HCT116 (cell line): Measurements from ENCODE around the gene CLIP2. TPM values are rescaled to one million over a fixed set of nuclear protein-coding genes. Genes with fewer than 3 reads are reported as not detected.

Experiments used
- ATAC-seq: fragments of 200-7000 bp; cut with Tn5 transposase; 2 replicates; pipeline ENCODE4 v1.9.1; 2020; ENCODE audit warnings: mild to moderate bottlenecking, moderate library complexity
- BruUV-seq: library from RNA; stranded (reverse); fragments of 400-500 nt; replicated peaks from 2 replicates; lab custom pipeline; 2021; lab: Mats Ljungman, UMichigan
- CTCF ChIA-PET: fragments of 300-600 bp; sonication (Branson Sonifier 250); formaldehyde crosslinking; loops from one replicate; lab custom pipeline; 2021; ENCODE audit warnings: antibody characterized with exemption; lab: Charles Lee
- POLR2A ChIA-PET: fragments of 300-600, 350-600 bp; sonication (Branson Sonifier 250); formaldehyde crosslinking; loops from one replicate; lab custom pipeline; 2021; ENCODE audit warnings: antibody characterized with exemption; lab: Charles Lee
- RAD21 ChIA-PET, 2 experiments: fragments of 300-600 bp; sonication (Branson Sonifier 250); formaldehyde crosslinking; loops; one replicate each; lab custom pipeline; 2023; ENCODE audit warnings: low total read pairs in 2 of 2; ENCODE audit not compliant: uncharacterized antibody in 2 of 2, unreplicated experiment in 2 of 2, low non-redundant PET in 1 of 2; lab: Charles Lee
- DNase-seq: peaks from one replicate; pipeline ENCODE4 v3.0.0-alpha.2; 2010; ENCODE audit warnings: low read depth, low spot score
- H2AFZ ChIP-seq: fragments of 200-600 bp; shearing (Covaris generic), sonication (generic); 2 replicates; pipeline ENCODE4 v1.6.1; 2017; ENCODE audit warnings: low read depth, mixed run types, mixed read lengths, antibody characterized with exemption, low read length; ENCODE audit not compliant: poor library complexity, severe bottlenecking
- H3K27ac ChIP-seq: 2 replicates; pipeline ENCODE4 v1.5.1; 2012; ENCODE audit warnings: low read depth, low read length
- H3K27me3 ChIP-seq: fragments of 200-600 bp; sonication (generic); 2 replicates; pipeline ENCODE4 v1.6.1; 2016; ENCODE audit warnings: mixed run types, low read length, mixed read lengths; ENCODE audit not compliant: insufficient read depth
- H3K36me3 ChIP-seq, 2 experiments: fragments of 200-500 bp in 1 of 2; fragments of 200-600 bp in 1 of 2; sonication (Bioruptor generic) in 1 of 2; sonication (generic) in 1 of 2; 2 replicates each; pipeline versions ENCODE4 v1.5.1 to v1.6.1; 2014 to 2016; ENCODE audit warnings: low read length in 2 of 2, inconsistent platforms in 1 of 2, mixed read lengths in 1 of 2, mixed run types in 1 of 2; ENCODE audit not compliant: insufficient read depth in 2 of 2, control insufficient read depth in 1 of 2
- H3K4me1 ChIP-seq, 2 experiments: fragments of 200-600 bp in 1 of 2; sonication (generic) in 1 of 2; 2 replicates each; pipeline versions ENCODE4 v1.5.1 to v1.6.1; 2012 to 2017; ENCODE audit warnings: low read length in 2 of 2, inconsistent platforms in 1 of 2, mild to moderate bottlenecking in 1 of 2, mixed read lengths in 1 of 2, mixed run types in 1 of 2, moderate library complexity in 1 of 2; ENCODE audit not compliant: insufficient read depth in 2 of 2, control insufficient read depth in 1 of 2
- H3K4me2 ChIP-seq: fragments of 200-600 bp; sonication (generic); 2 replicates; pipeline ENCODE4 v1.6.1; 2017; ENCODE audit warnings: mixed run types, low read length, mixed read lengths
- H3K4me3 ChIP-seq, 2 experiments: fragments of 200-600 bp in 1 of 2; sonication (generic) in 1 of 2; replicated peaks in 1 of 2; 2 replicates each; pipeline ENCODE4 v1.5.1; 2011 to 2016; ENCODE audit warnings: low read length in 2 of 2, control low read depth in 1 of 2, low read depth in 1 of 2, mild to moderate bottlenecking in 1 of 2, mixed read lengths in 1 of 2, mixed run types in 1 of 2
- H3K79me2 ChIP-seq: fragments of 200-600 bp; sonication (generic); 2 replicates; pipeline ENCODE4 v1.6.1; 2017; ENCODE audit warnings: mild to moderate bottlenecking, mixed run types, low read length, moderate library complexity, mixed read lengths; ENCODE audit not compliant: insufficient read depth
- H3K9ac ChIP-seq: fragments of 200-600 bp; sonication (generic); 2 replicates; pipeline ENCODE4 v1.6.1; 2016; ENCODE audit warnings: low read length, mixed read lengths
- H3K9me2 ChIP-seq: fragments of 200-600 bp; sonication (generic), shearing (Covaris generic); 2 replicates; pipeline ENCODE4 v1.6.1; 2017; ENCODE audit warnings: mixed run types, mild to moderate bottlenecking, moderate library complexity; ENCODE audit not compliant: insufficient read depth
- H3K9me3 ChIP-seq, 2 experiments: fragments of 200-500 bp in 1 of 2; fragments of 200-600 bp in 1 of 2; sonication (Bioruptor generic) in 1 of 2; sonication (generic) in 1 of 2; 2 replicates each; pipeline ENCODE4 v1.6.1; 2014 to 2017; ENCODE audit warnings: low read length in 2 of 2, mixed read lengths in 2 of 2, inconsistent platforms in 1 of 2, low read depth in 1 of 2, mild to moderate bottlenecking in 1 of 2, mixed run types in 1 of 2, moderate library complexity in 1 of 2; ENCODE audit not compliant: control insufficient read depth in 1 of 2, insufficient read depth in 1 of 2
- H4K20me1 ChIP-seq: fragments of 200-600 bp; sonication (generic), shearing (Covaris generic); 2 replicates; pipeline ENCODE4 v1.6.1; 2017; ENCODE audit warnings: mixed run types, mild to moderate bottlenecking, moderate library complexity; ENCODE audit not compliant: insufficient read depth
- CEBPB ChIP-seq: IDR thresholded peaks from 2 replicates; pipeline ENCODE4 v1.6.1; 2012; ENCODE audit warnings: low read depth
- POLR2A ChIP-seq: IDR thresholded peaks from 2 replicates; pipeline ENCODE4 v1.7.0; 2011; ENCODE audit warnings: borderline replicate concordance; ENCODE audit not compliant: insufficient read depth, insufficient read length; ENCODE audit errors: extremely low read depth
- POLR2AphosphoS5 ChIP-seq: IDR thresholded peaks from 2 replicates; pipeline ENCODE4 v1.6.1; 2011; ENCODE audit warnings: mild to moderate bottlenecking, low read depth, low read length, moderate library complexity
- REST ChIP-seq: IDR thresholded peaks from 2 replicates; pipeline ENCODE4 v1.6.1; 2012; ENCODE audit warnings: low read depth
- ZNF274 ChIP-seq: fragments of 200-500 bp; sonication (Bioruptor generic); IDR thresholded peaks from 2 replicates; pipeline ENCODE4 v1.6.1; 2014; ENCODE audit warnings: mild to moderate bottlenecking, low read depth, low read length, inconsistent platforms
- intact Hi-C: fragments of 100-400 bp; cut with micrococcal nuclease; formaldehyde crosslinking; loops from 2 replicates; pipeline ENCODE4 v1.10.0; 2022
- total RNA-seq: library from RNA; stranded (reverse); gene quantifications from one replicate; pipeline ENCODE4 v1.2.1, GENCODE V29; 2021; ENCODE audit not compliant: unreplicated experiment

Gene CLIP2
- total RNA-seq, 1 experiment from 2014 or later = 40.1 TPM

- no peaks in the 10 kb centered on the region for H3K9me2 ChIP-seq
- H3K27ac ChIP-seq = no peak overlapping the region
- peaks cover 5 to 9% of the 10 kb centered on the region in 2 experiments; a peak in 3 of 4 replicates for H3K36me3 ChIP-seq
- H3K79me2 ChIP-seq = no peaks in the 10 kb centered on the region
- RAD21 ChIA-PET = no interaction called here
- CTCF ChIA-PET = no interaction called here
- intact Hi-C loops = loop anchor here (10.0 kb wide), 1 partner anchor 124 kb away; no protein-coding TSS in a partner anchor
- no peaks in the 10 kb centered on the region for H3K27me3 ChIP-seq
- no peak for TF ChIP-seq REST
- TF ChIP-seq POLR2A = no peak
- TF ChIP-seq POLR2AphosphoS5 = no peak
- no peak for TF ChIP-seq CEBPB
- no peak for TF ChIP-seq ZNF274
- TF ChIP-seq, all 23 proteins: peak for 0
- no peaks in the 10 kb centered on the region for H4K20me1 ChIP-seq
- H3K4me2 ChIP-seq = no peak overlapping the region
- no peak overlapping the region for H2AFZ ChIP-seq
- no peak overlapping the region for H3K9ac ChIP-seq
- peaks cover 0 to 13% of the 10 kb centered on the region in 2 experiments; a peak in 1 of 4 replicates for H3K4me1 ChIP-seq
- POLR2A ChIA-PET = no interaction called here
- ATAC-seq = no peak
- BruUV-seq = no TSS peak
- no peak for DNase-seq
- H3K4me3 ChIP-seq = no peak overlapping the region
- H3K9me3 ChIP-seq = no peaks in the 10 kb centered on the region
These were observed 109.8 kb downstream of the CLIP2 start for GRCh38 chr7:74399006-74399405.
